Loucy (cell line): ENCODE results near the gene PLA2G2C.

Source experiments
- EZH2phosphoT487 ChIP-seq: fragments of 200-600 bp; IDR thresholded peaks from 2 replicates; pipeline ENCODE4 v1.6.1; 2018; ENCODE audit warnings: antibody characterized with exemption, mild to moderate bottlenecking, moderate library complexity, borderline replicate concordance
- TF ChIP-seq, protein P1 (sequence below): fragments of 200-600 bp; sonication (generic); conservative IDR thresholded peaks from 2 replicates; pipeline ENCODE4 v1.5.1; 2014; ENCODE audit warnings: mild to moderate bottlenecking, antibody characterized with exemption, low read length

DNA sequence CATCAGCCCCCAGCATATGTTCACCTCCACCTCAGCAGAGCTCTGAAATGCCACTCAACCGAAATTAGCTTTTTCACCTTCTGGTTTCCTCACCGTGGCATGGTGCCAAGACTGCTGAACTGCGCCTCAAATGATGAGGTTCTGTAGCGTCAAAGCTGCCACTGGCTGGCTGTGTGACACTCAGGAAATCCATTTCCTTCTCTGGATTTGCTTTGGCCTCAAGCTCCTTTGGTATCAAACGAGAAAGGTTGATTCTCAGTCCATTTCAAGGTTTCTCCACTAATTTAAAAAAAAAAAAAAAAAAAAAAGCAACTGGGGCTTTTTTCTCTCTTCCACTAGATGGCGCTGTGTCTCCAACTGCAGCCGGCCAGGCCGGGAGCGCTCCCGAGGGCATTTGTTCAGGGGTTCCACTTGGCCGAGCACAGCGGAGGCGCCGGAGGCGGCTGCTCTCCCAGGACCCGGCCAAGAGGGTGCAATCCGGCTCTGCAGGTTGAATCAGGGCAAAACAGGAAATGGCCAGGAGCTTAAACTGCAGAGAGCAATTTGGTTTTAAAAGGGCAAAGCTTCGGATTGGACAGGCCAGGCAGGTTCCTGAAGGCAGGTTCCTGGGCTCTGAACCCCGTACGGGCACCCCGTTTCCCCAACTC is 26.5 kb upstream of the PLA2G2C start:
- TF ChIP-seq, protein P1, sequence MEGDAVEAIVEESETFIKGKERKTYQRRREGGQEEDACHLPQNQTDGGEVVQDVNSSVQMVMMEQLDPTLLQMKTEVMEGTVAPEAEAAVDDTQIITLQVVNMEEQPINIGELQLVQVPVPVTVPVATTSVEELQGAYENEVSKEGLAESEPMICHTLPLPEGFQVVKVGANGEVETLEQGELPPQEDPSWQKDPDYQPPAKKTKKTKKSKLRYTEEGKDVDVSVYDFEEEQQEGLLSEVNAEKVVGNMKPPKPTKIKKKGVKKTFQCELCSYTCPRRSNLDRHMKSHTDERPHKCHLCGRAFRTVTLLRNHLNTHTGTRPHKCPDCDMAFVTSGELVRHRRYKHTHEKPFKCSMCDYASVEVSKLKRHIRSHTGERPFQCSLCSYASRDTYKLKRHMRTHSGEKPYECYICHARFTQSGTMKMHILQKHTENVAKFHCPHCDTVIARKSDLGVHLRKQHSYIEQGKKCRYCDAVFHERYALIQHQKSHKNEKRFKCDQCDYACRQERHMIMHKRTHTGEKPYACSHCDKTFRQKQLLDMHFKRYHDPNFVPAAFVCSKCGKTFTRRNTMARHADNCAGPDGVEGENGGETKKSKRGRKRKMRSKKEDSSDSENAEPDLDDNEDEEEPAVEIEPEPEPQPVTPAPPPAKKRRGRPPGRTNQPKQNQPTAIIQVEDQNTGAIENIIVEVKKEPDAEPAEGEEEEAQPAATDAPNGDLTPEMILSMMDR = peak; percentile 77
- TF ChIP-seq EZH2phosphoT487 = no peak
